HepG2 (cell line): ENCODE measurements around the gene IFIT1B. TPM values are rescaled to one million over a fixed set of nuclear protein-coding genes. Genes with fewer than 3 reads are reported as not detected.

Experiments
- ARID4A ChIP-seq: sonication (generic); formaldehyde crosslinking; IDR thresholded peaks from 2 replicates; pipeline ENCODE4 v1.5.0; 2020; ENCODE audit warnings: mild to moderate bottlenecking, missing genetic modification reagents, borderline replicate concordance
- BRCA1 ChIP-seq: sonication (generic); formaldehyde crosslinking; IDR thresholded peaks from 2 replicates; pipeline ENCODE4 v1.4.0; 2020; ENCODE audit warnings: missing genetic modification reagents
- KLF12 ChIP-seq: sonication (generic); formaldehyde crosslinking; IDR thresholded peaks from 2 replicates; pipeline ENCODE4 v1.4.0; 2020; ENCODE audit warnings: missing genetic modification reagents, borderline replicate concordance
- MYC ChIP-seq: sonication (generic); formaldehyde crosslinking; IDR thresholded peaks from 2 replicates; pipeline ENCODE4 v1.9.0; 2021; ENCODE audit warnings: missing genetic modification reagents, borderline replicate concordance
- SNAPC5 ChIP-seq: sonication (generic); formaldehyde crosslinking; IDR thresholded peaks from 2 replicates; pipeline ENCODE4 v1.8.1; 2023; ENCODE audit warnings: mild to moderate bottlenecking, missing genetic modification reagents, borderline replicate concordance
- TP53 ChIP-seq: sonication (generic); formaldehyde crosslinking; conservative IDR thresholded peaks from 2 replicates; pipeline ENCODE4 v1.4.0; 2020; ENCODE audit warnings: missing genetic modification reagents
- ZBED4 ChIP-seq: sonication (generic); formaldehyde crosslinking; IDR thresholded peaks from 2 replicates; pipeline ENCODE4 v1.4.0; 2020; ENCODE audit warnings: missing genetic modification reagents, borderline replicate concordance
- ZBTB4 ChIP-seq: sonication (generic); formaldehyde crosslinking; IDR thresholded peaks from 2 replicates; pipeline ENCODE4 v1.4.0; 2020; ENCODE audit warnings: missing genetic modification reagents, mild to moderate bottlenecking, borderline replicate concordance
- ZNF496 ChIP-seq: sonication (generic); formaldehyde crosslinking; IDR thresholded peaks from 2 replicates; pipeline ENCODE4 v1.8.1; 2023; ENCODE audit warnings: mild to moderate bottlenecking, moderate library complexity, missing genetic modification reagents; ENCODE audit not compliant: insufficient replicate concordance
- ZNF503 ChIP-seq: sonication (generic); formaldehyde crosslinking; IDR thresholded peaks from 2 replicates; pipeline ENCODE4 v1.4.0; 2020; ENCODE audit warnings: missing genetic modification reagents
- ZNF670 ChIP-seq: sonication (generic); formaldehyde crosslinking; IDR thresholded peaks from 2 replicates; pipeline ENCODE4 v1.8.0; 2022; ENCODE audit warnings: mild to moderate bottlenecking, missing genetic modification reagents, borderline replicate concordance
- polyA plus RNA-seq, 8 experiments: library from polyadenylated mRNA; depleted of rRNA in 3 of 8; stranded (reverse) in 7 of 8; unstranded in 1 of 8; fragments of >200 nt; fragmentation: Illumina TruSeq in 4 of 8; extraction: Trizol in 4 of 8; gene quantifications; 2 replicates each; pipeline versions ENCODE4 v1.2.1 to v1.2.3, GENCODE V29; 2011 to 2016; ENCODE audit warnings: low read depth in 4 of 8, missing spikeins in 1 of 8, mixed read lengths in 1 of 8; ENCODE audit not compliant: insufficient read depth in 1 of 8
- total RNA-seq, 5 experiments: library from RNA; depleted of rRNA; stranded (reverse); fragments of >200 nt; fragmentation: Illumina TruSeq; extraction: Trizol; gene quantifications; 2 replicates each; pipeline ENCODE4 v1.2.3, GENCODE V29; 2016; ENCODE audit warnings: low read depth in 1 of 5

IFIT1B gene
- total and polyA plus RNA-seq, 2 of the 13 experiments (the other 11 are each of a cell fraction or from before 2014, with no cell fraction given): not detected

GRCh38 chr10:89414879-89415821 is 37.3 kb downstream of the IFIT1B start (continued):
- TF ChIP-seq ZBTB4 (no peak), ZBED4 (CRISPR knock-in tag) (no peak; the same call in 1 of the 2 replicates), ZNF496 (CRISPR knock-in tag) (no peak), BRCA1 (CRISPR knock-in tag) (no peak), MYC (peak; percentile 15; the same call in 1 of the 2 replicates), ARID4A (CRISPR knock-in tag) (peak; percentile 43; the same call in 1 of the 2 replicates), TP53 (no peak), KLF12 (CRISPR knock-in tag) (no peak), ZNF670 (CRISPR knock-in tag) (no peak), ZNF503 (CRISPR knock-in tag) (no peak), SNAPC5 (CRISPR knock-in tag) (no peak)
